Trophoblast cell (in vitro differentiated cells and primary cell): ENCODE results near the gene MVD.

ENCODE experiments used
- DNase-seq, 2 donors: peaks; one replicate each; pipeline ENCODE4 v3.0.0-alpha.2; 2016
- H2AFZ ChIP-seq: 2 replicates; pipeline ENCODE4 v1.6.1; 2013; ENCODE audit warnings: low read length, moderate library complexity, mild to moderate bottlenecking; ENCODE audit not compliant: insufficient read depth, poor library complexity
- H2AK5ac ChIP-seq: 2 replicates; pipeline ENCODE4 v1.6.1; 2013; ENCODE audit warnings: mild to moderate bottlenecking, low read length
- H2BK120ac ChIP-seq: 2 replicates; pipeline ENCODE4 v1.6.1; 2013; ENCODE audit warnings: low read length, mild to moderate bottlenecking, moderate library complexity; ENCODE audit not compliant: insufficient read depth, poor library complexity
- H2BK12ac ChIP-seq: 2 replicates; pipeline ENCODE4 v1.6.1; 2013; ENCODE audit warnings: mild to moderate bottlenecking, low read length, moderate library complexity
- H2BK5ac ChIP-seq: 2 replicates; pipeline ENCODE4 v1.6.1; 2013; ENCODE audit warnings: low read length, low read depth, moderate library complexity, mild to moderate bottlenecking; ENCODE audit not compliant: poor library complexity
- H3K14ac ChIP-seq: 2 replicates; pipeline ENCODE4 v1.6.1; 2013; ENCODE audit warnings: mild to moderate bottlenecking, low read length
- H3K18ac ChIP-seq: 2 replicates; pipeline ENCODE4 v1.6.1; 2013; ENCODE audit warnings: mild to moderate bottlenecking, low read length
- H3K23ac ChIP-seq: 2 replicates; pipeline ENCODE4 v1.6.1; 2013; ENCODE audit warnings: low read length
- H3K27ac ChIP-seq: 2 replicates; pipeline ENCODE4 v1.5.1; 2013; ENCODE audit warnings: low read depth, mild to moderate bottlenecking, inconsistent platforms, low read length, moderate library complexity
- H3K27me3 ChIP-seq: 2 replicates; pipeline ENCODE4 v1.6.1; 2013; ENCODE audit warnings: inconsistent platforms, mild to moderate bottlenecking, low read length, moderate library complexity; ENCODE audit not compliant: insufficient read depth
- H3K36me3 ChIP-seq, 2 experiments: 1 replicate in 1 of 2; 2 replicates in 1 of 2; pipeline ENCODE4 v1.6.1; 2013; ENCODE audit warnings: low read length in 2 of 2, mild to moderate bottlenecking in 2 of 2, moderate library complexity in 1 of 2; ENCODE audit not compliant: insufficient read depth in 2 of 2, control insufficient read depth in 1 of 2
- H3K4ac ChIP-seq: 2 replicates; pipeline ENCODE4 v1.6.1; 2013; ENCODE audit warnings: low read depth, mild to moderate bottlenecking, low read length, moderate library complexity
- H3K4me1 ChIP-seq, 2 experiments: 1 replicate in 1 of 2; 2 replicates in 1 of 2; pipeline ENCODE4 v1.6.1; 2013; ENCODE audit warnings: low read length in 2 of 2, mild to moderate bottlenecking in 2 of 2, moderate library complexity in 1 of 2; ENCODE audit not compliant: insufficient read depth in 2 of 2, control insufficient read depth in 1 of 2
- H3K4me2 ChIP-seq: 2 replicates; pipeline ENCODE4 v1.6.1; 2013; ENCODE audit warnings: inconsistent platforms, mild to moderate bottlenecking, low read length, moderate library complexity
- H3K4me3 ChIP-seq: 2 replicates; pipeline ENCODE4 v1.5.1; 2013; ENCODE audit warnings: mild to moderate bottlenecking, low read depth, low read length, inconsistent platforms
- H3K79me1 ChIP-seq: one replicate; pipeline ENCODE4 v1.6.1; 2013; ENCODE audit warnings: low read length
- H3K79me2 ChIP-seq: 2 replicates; pipeline ENCODE4 v1.6.1; 2013; ENCODE audit warnings: low read length, mild to moderate bottlenecking; ENCODE audit not compliant: control insufficient read depth, insufficient read depth, poor library complexity
- H3K9ac ChIP-seq: 2 replicates; pipeline ENCODE4 v1.6.1; 2013; ENCODE audit warnings: mild to moderate bottlenecking, low read length
- H3K9me3 ChIP-seq: 2 replicates; pipeline ENCODE4 v1.6.1; 2013; ENCODE audit warnings: low read depth, mild to moderate bottlenecking, control low read depth, inconsistent platforms, low read length; ENCODE audit not compliant: insufficient read depth
- H4K12ac ChIP-seq: 2 replicates; pipeline ENCODE4 v1.6.1; 2013; ENCODE audit warnings: low read depth, mild to moderate bottlenecking, low read length, moderate library complexity
- H4K8ac ChIP-seq: 2 replicates; pipeline ENCODE4 v1.6.1; 2013; ENCODE audit warnings: low read depth, mild to moderate bottlenecking, low read length, moderate library complexity
- H4K91ac ChIP-seq: one replicate; pipeline ENCODE4 v1.6.1; 2013; ENCODE audit warnings: low read depth, mild to moderate bottlenecking, low read length, moderate library complexity
- WGBS: extraction: QIAGEN DNeasy Blood & Tissue Kit; methylation state at CpG from one replicate; pipeline ENCODE4 v1.1.7; 2013; ENCODE audit warnings: missing lambda C conversion rate; ENCODE audit not compliant: insufficient read length, insufficient coverage; ENCODE audit errors: extremely low coverage; 5-methylcytosine and 5-hydroxymethylcytosine counted together

The MVD gene

DNA sequence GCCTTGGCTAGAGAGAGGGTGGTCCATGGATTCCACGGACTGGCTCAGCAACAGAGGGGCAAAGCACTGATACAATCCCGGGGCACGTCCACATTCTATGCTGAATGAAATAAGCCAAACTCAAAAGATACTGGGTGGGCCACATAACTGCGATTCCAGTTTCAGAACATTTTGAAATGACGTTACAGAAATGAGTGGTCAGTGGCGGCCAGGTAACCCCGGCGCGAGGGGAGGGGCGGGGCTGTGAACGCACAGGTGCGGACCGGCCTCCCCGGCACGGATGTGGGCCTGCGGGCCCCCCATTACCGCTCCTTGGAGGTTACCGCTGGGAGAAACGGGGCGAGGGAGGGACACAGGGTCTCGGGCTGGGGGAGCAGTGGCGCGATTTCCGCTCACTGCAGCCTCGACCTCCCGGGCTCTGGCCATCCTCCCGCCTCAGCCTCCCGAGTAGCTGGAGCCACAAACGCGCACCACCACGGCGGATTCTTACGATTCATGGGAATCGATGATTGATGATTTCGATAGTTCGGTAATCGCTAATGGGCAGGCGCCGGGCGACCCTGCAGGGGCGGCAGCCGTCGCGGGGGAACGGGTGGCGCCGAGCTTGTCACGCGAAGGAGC is 559 bp downstream of the MVD start:
- peak overlapping the region; percentile 56 for H3K4me2 ChIP-seq
- H4K91ac ChIP-seq: peak overlapping the region; percentile 93
- H2AFZ ChIP-seq: peak overlapping the region; percentile 58
- H2BK120ac ChIP-seq: peak overlapping the region; percentile 78
- peak overlapping the region; percentile 83 for H2BK5ac ChIP-seq
- H3K14ac ChIP-seq: peak overlapping the region; percentile 81
- no peaks in the 10 kb centered on the region for H3K27me3 ChIP-seq
- peak overlapping the region; percentile 66 for H2AK5ac ChIP-seq
- DNase-seq: peak in 1 of 2 donors; percentile 37
- H3K4me3 ChIP-seq: peak overlapping the region; percentile 98
- H3K36me3 ChIP-seq: peaks cover 22 to 26% of the 10 kb centered on the region in 2 experiments
- peak overlapping the region; percentile 84 for H3K27ac ChIP-seq
- peak overlapping the region; percentile 94 for H3K9ac ChIP-seq
- peak overlapping the region; percentile 95 for H3K4ac ChIP-seq
- peak overlapping the region; percentile 79 for H4K8ac ChIP-seq
- H2BK12ac ChIP-seq: peak overlapping the region; percentile 23
- H3K18ac ChIP-seq: peak overlapping the region; percentile 94
- H4K12ac ChIP-seq: peak overlapping the region; percentile 54
- WGBS: no CpG with 5 or more reads among the region's 49 CpGs
- H3K4me1 ChIP-seq: peaks cover 4 to 11% of the 10 kb centered on the region in 2 experiments
- peaks cover 2% of the 10 kb centered on the region for H3K9me3 ChIP-seq
- no peak overlapping the region for H3K23ac ChIP-seq
- peaks cover 27% of the 10 kb centered on the region for H3K79me2 ChIP-seq
- H3K79me1 ChIP-seq: peaks cover 16% of the 10 kb centered on the region

DNA sequence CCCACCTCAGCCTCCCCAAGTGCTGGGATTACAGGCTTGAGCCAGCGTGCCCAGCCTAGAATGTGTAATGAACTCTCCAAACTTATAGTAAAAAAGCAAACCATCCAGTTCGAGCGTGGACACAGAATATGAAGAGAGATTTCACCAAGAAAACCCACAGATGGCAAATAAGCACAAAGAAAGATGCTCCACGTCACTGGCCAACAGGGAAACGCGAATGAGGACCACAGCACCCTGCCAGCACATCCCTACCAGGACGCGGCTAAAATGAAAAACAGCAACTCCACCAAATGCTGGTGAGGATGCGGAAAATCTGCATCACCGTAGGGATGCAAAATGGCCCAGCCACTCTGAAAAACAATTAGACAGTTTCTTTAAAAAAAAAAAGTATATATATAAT is 1.4 kb downstream of the MVD start:
- peak overlapping the region; percentile 87 for H3K4ac ChIP-seq
- H4K91ac ChIP-seq: no peak overlapping the region
- H2BK5ac ChIP-seq: no peak overlapping the region
- no peak overlapping the region for H2AK5ac ChIP-seq
- peak overlapping the region; percentile 67 for H3K4me2 ChIP-seq
- H3K9ac ChIP-seq: peak overlapping the region; percentile 54
- H3K27ac ChIP-seq: no peak overlapping the region
- peaks cover 2% of the 10 kb centered on the region for H3K9me3 ChIP-seq
- H2BK120ac ChIP-seq: no peak overlapping the region
- no peak overlapping the region for H3K4me3 ChIP-seq
- no peak overlapping the region for H2AFZ ChIP-seq
- no peak overlapping the region for H4K8ac ChIP-seq
- H3K79me1 ChIP-seq: peaks cover 16% of the 10 kb centered on the region
- peaks cover 27% of the 10 kb centered on the region for H3K79me2 ChIP-seq
- H2BK12ac ChIP-seq: no peak overlapping the region
- no CpG with 5 or more reads among the region's 10 CpGs for WGBS
- H3K23ac ChIP-seq: no peak overlapping the region
- peaks cover 28 to 34% of the 10 kb centered on the region in 2 experiments for H3K36me3 ChIP-seq
- H3K14ac ChIP-seq: no peak overlapping the region
- no peak overlapping the region for H4K12ac ChIP-seq
- DNase-seq: no peak
- no peaks in the 10 kb centered on the region for H3K27me3 ChIP-seq
- peaks cover 2 to 10% of the 10 kb centered on the region in 2 experiments for H3K4me1 ChIP-seq
- H3K18ac ChIP-seq: no peak overlapping the region

DNA sequence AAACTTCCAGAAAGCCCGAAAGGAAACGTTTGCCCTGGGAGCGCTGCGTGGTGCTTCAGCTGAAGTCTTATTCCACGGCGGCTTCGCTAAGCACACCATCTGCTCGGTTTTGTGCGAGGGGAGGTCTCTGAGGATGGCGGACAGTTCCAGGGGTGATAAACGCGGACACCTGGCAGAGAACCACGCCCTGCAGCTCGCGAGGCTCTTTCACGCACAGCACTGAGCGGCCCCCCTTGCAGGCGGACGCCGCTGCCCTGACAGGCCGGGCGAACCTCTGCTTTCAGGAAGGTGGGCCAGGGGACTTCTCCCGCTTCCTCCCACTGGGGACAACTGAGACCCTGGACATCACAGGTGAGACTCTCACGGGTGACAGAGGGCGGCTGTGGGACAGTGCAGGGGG is 3.7 kb downstream of the MVD start:
- H3K27ac ChIP-seq: no peak overlapping the region
- peaks cover 16% of the 10 kb centered on the region for H3K79me1 ChIP-seq
- no peaks in the 10 kb centered on the region for H3K27me3 ChIP-seq
- no peak overlapping the region for H2BK120ac ChIP-seq
- DNase-seq: no peak
- H4K8ac ChIP-seq: no peak overlapping the region
- H3K18ac ChIP-seq: no peak overlapping the region
- H3K9me3 ChIP-seq: peaks cover 7% of the 10 kb centered on the region
- no peak overlapping the region for H2AK5ac ChIP-seq
- no peak overlapping the region for H2BK5ac ChIP-seq
- H3K4me2 ChIP-seq: no peak overlapping the region
- no peak overlapping the region for H2AFZ ChIP-seq
- H3K4ac ChIP-seq: peak overlapping the region; percentile 71
- no CpG with 5 or more reads among the region's 25 CpGs for WGBS
- H3K23ac ChIP-seq: no peak overlapping the region
- H3K36me3 ChIP-seq: peaks cover 51 to 57% of the 10 kb centered on the region in 2 experiments
- H3K14ac ChIP-seq: no peak overlapping the region
- H3K4me1 ChIP-seq: peaks cover 2 to 10% of the 10 kb centered on the region in 2 experiments
- no peak overlapping the region for H3K4me3 ChIP-seq
- H2BK12ac ChIP-seq: no peak overlapping the region
- no peak overlapping the region for H4K12ac ChIP-seq
- H4K91ac ChIP-seq: no peak overlapping the region
- H3K9ac ChIP-seq: no peak overlapping the region
- peaks cover 27% of the 10 kb centered on the region for H3K79me2 ChIP-seq

DNA sequence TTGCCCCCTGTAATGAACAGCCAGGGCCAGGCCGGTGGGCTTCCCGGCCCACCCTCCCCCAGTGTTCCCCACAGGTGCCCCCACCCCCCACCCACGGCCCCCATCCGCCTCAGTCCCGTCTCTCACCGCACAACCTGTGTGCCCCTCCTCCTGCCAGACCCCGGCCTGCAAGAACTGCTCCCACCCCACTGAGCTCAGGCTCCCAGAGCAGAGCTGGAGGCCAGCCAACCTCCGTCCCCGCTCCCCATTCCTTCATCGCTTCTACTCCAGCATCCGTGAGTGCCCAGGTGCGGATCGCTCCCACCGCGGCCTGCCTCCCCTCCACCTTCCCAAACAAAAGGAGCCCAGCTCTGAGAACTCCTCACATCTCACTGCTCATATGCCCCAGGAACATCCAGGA is 4.2 kb downstream of the MVD start:
- no peak overlapping the region for H3K9ac ChIP-seq
- H2AK5ac ChIP-seq: no peak overlapping the region
- H2BK5ac ChIP-seq: no peak overlapping the region
- no peak overlapping the region for H2BK12ac ChIP-seq
- no peak overlapping the region for H2AFZ ChIP-seq
- H3K4me1 ChIP-seq: peaks cover 2 to 7% of the 10 kb centered on the region in 2 experiments
- peak overlapping the region; percentile 71 for H3K4ac ChIP-seq
- no peaks in the 10 kb centered on the region for H3K27me3 ChIP-seq
- H3K14ac ChIP-seq: no peak overlapping the region
- no CpG with 5 or more reads among the region's 15 CpGs for WGBS
- DNase-seq: no peak
- H4K8ac ChIP-seq: no peak overlapping the region
- H3K4me3 ChIP-seq: no peak overlapping the region
- no peak overlapping the region for H4K91ac ChIP-seq
- peaks cover 25% of the 10 kb centered on the region for H3K79me2 ChIP-seq
- H3K23ac ChIP-seq: no peak overlapping the region
- H3K79me1 ChIP-seq: peaks cover 14% of the 10 kb centered on the region
- H3K27ac ChIP-seq: no peak overlapping the region
- no peak overlapping the region for H2BK120ac ChIP-seq
- no peak overlapping the region for H3K18ac ChIP-seq
- no peak overlapping the region for H4K12ac ChIP-seq
- H3K36me3 ChIP-seq: peaks cover 55 to 62% of the 10 kb centered on the region in 2 experiments
- peaks cover 7% of the 10 kb centered on the region for H3K9me3 ChIP-seq
- H3K4me2 ChIP-seq: no peak overlapping the region
